Measurements from ENCODE around the gene AP1S3. TPM values are rescaled to one million over a fixed set of nuclear protein-coding genes. Genes with fewer than 3 reads are reported as not detected.

Gene AP1S3
- polyA plus RNA-seq, 2 of the 4 experiments (the other 2 are of a cell fraction) = 42.9 to 57.0 TPM

- Histone ChIP-seq H3K27ac (0 out of 6 replicates have a peak overlapping the region, but pooled peaks of 1 of the 2 experiments have one; percentile 15), H3K4me3 (no peak overlapping the region), H3K4me1 (peaks cover 32% of the 10 kb centered on the region), H3K9me3 (peaks cover 5% of the 10 kb centered on the region; the same call in 1 of the 3 replicates), H3K4me2 (no peak overlapping the region)
- TF ChIP-seq REST (IDR thresholded peaks at IDR 0.05) (no peak), JUNB (IDR thresholded peaks at IDR 0.05) (no peak), BCL3 (IDR thresholded peaks at IDR 0.05) (no peak), RARB (CRISPR knock-in tag; IDR thresholded peaks at IDR 0.05) (no peak), EHF (CRISPR knock-in tag; IDR thresholded peaks at IDR 0.05) (no peak), NR3C1 (IDR thresholded peaks at IDR 0.05) (no peak), PHF8 (IDR thresholded peaks at IDR 0.05; ENCODE audit: borderline replicate concordance, low read depth) (no peak)
- FAIRE-seq (no peak), DNase-seq (ENCODE audit: low read depth in 1 of 2, low spot score in 1 of 2) (no peak), ATAC-seq (no peak)
- ChIA-PET POLR2A (no interaction called here), CTCF (interaction anchor here (0.7 to 4.7 kb wide), 3 partner anchors 17 to 66 kb away, joined by 3 to 15 read pairs (median 7); no protein-coding TSS in a partner anchor)
- WGBS (ENCODE audit: missing lambda C conversion rate) = 74% methylated on average over 3 of the region's 3 CpGs
These were observed 105.0 kb downstream of the AP1S3 start for GRCh38 chr2:223732346-223732745.

GRCh38 chr2:223731503-223731902 is 105.9 kb downstream of the AP1S3 start:
- DNase-seq (ENCODE audit: low read depth in 1 of 2, low spot score in 1 of 2) = no peak
- CTCF ChIA-PET = interaction anchor here (0.7 to 4.7 kb wide), 4 partner anchors 30 to 760 kb away, joined by 3 to 15 read pairs (median 4); no protein-coding TSS in a partner anchor

GRCh38 chr2:223729781-223730180 is 107.6 kb downstream of the AP1S3 start:
- ChIA-PET POLR2A (no interaction called here), CTCF (interaction anchor here (1.5 to 4.7 kb wide), 3 partner anchors 65 to 68 kb away, joined by 3 to 15 read pairs (median 6); no protein-coding TSS in a partner anchor)
- no peak for TF ChIP-seq EHMT2 (IDR thresholded peaks at IDR 0.05; ENCODE audit: low read depth)
- no peak for TF ChIP-seq POLR2A (IDR thresholded peaks at IDR 0.05; ENCODE audit: low read length)
- no peak for TF ChIP-seq RAD21 (conservative IDR thresholded peaks at IDR 0.05 in 1 of 2, IDR thresholded peaks at IDR 0.05 in 1 of 2)
- Histone ChIP-seq H3K27ac (peak overlapping the region in 1 of 2 experiments; percentile 90; a peak in 1 of 6 replicates), H3K4me2 (no peak overlapping the region), H3K4me1 (peaks cover 38% of the 10 kb centered on the region), H3K4me3 (no peak overlapping the region), H3K9me3 (peaks cover 5% of the 10 kb centered on the region; the same call in 1 of the 3 replicates)
- FAIRE-seq = no peak
- 90% methylated on average over 2 of the region's 2 CpGs for WGBS (ENCODE audit: missing lambda C conversion rate)
- no peak for ATAC-seq
- no peak for DNase-seq (ENCODE audit: low read depth in 1 of 2, low spot score in 1 of 2)

More at GRCh38 chr2:223731503-223731902, 105.9 kb downstream of the AP1S3 start:
- Histone ChIP-seq H3K4me1 (peaks cover 40% of the 10 kb centered on the region), H3K4me3 (no peak overlapping the region), H3K4me2 (no peak overlapping the region), H3K27ac (peak overlapping the region; percentile 18 to 59; a peak in 4 of 6 replicates), H3K9me3 (peaks cover 5% of the 10 kb centered on the region; the same call in 1 of the 3 replicates)
- POLR2A ChIA-PET = no interaction called here
- no peak for FAIRE-seq
- no peak for ATAC-seq
- no peak for TF ChIP-seq ZSCAN20 (CRISPR knock-in tag; IDR thresholded peaks at IDR 0.05)
- TF ChIP-seq HEYL (CRISPR knock-in tag; IDR thresholded peaks at IDR 0.05) = no peak
- TF ChIP-seq CHD4 (IDR thresholded peaks at IDR 0.05; ENCODE audit: borderline replicate concordance) = no peak
- WGBS (ENCODE audit: missing lambda C conversion rate) = 95% methylated on average over 2 of the region's 2 CpGs

- H3K9me3 ChIP-seq = no peaks in the 10 kb centered on the region
- ATAC-seq = peak; percentile 41 to 52; a peak in 4 of 6 replicates
- FAIRE-seq = no peak
- H3K4me2 ChIP-seq = peak overlapping the region; percentile 84; the same call in 2 of the 3 replicates
- peaks cover 39% of the 10 kb centered on the region for H3K4me1 ChIP-seq
- H3K27ac ChIP-seq = peak overlapping the region; percentile 90 to 97
- no peak overlapping the region for H3K4me3 ChIP-seq
- CTCF ChIA-PET = interaction anchor here (0.6 to 2.9 kb wide), 17 partner anchors 8 to 845 kb away, joined by 3 to 19 read pairs (median 5); no protein-coding TSS in a partner anchor
- peak; percentile 60 to 88 for DNase-seq (ENCODE audit: low read depth in 1 of 2, low spot score in 1 of 2)
- POLR2A ChIA-PET = interaction anchor here (3.6 kb wide), 1 partner anchor 33 kb away, joined by 17 read pairs; no protein-coding TSS in a partner anchor
- WGBS (ENCODE audit: missing lambda C conversion rate) = 56% methylated on average over 7 of the region's 7 CpGs
- no peak for TF ChIP-seq GATA3 (IDR thresholded peaks at IDR 0.05; ENCODE audit: borderline replicate concordance)
- no peak for TF ChIP-seq HES2 (IDR thresholded peaks at IDR 0.05)
- no peak for TF ChIP-seq ZSCAN20 (CRISPR knock-in tag; IDR thresholded peaks at IDR 0.05)
- no peak for TF ChIP-seq FOSL2 (IDR thresholded peaks at IDR 0.05)
- TF ChIP-seq FOSL2 (CRISPR knock-in tag; IDR thresholded peaks at IDR 0.05) = 0 out of 2 replicates have a peak, but pooled peaks have one; percentile 5
- TF ChIP-seq ZC3H11A (IDR thresholded peaks at IDR 0.05) = no peak
- peak; percentile 70 to 80 for TF ChIP-seq RAD21 (conservative IDR thresholded peaks at IDR 0.05 in 1 of 2, IDR thresholded peaks at IDR 0.05 in 1 of 2)
- no peak for TF ChIP-seq REST (IDR thresholded peaks at IDR 0.05)
These were observed 109.8 kb downstream of the AP1S3 start for GRCh38 chr2:223727562-223727961.
